Natural killer cell (primary cell): ENCODE measurements around the gene RANBP17. TPM values are rescaled to one million over a fixed set of nuclear protein-coding genes. Genes with fewer than 3 reads are reported as not detected.

Experiments used
- ATAC-seq, 3 donors: fragments of 150-1000 bp in 2 of 3; fragments of 200-7000 bp in 1 of 3; cut with Tn5 transposase; 1 replicate in 1 of 3; 2 replicates in 2 of 3; pipeline ENCODE4 v1.10.0; 2021; ENCODE audit warnings: mild to moderate bottlenecking in 2 of 3, moderate library complexity in 2 of 3
- DNase-seq, 2 donors: peaks; one replicate each; pipeline versions ENCODE4 v3.0.0 to v3.0.0-alpha.2; 2013 to 2021; ENCODE audit warnings: mixed read lengths in 1 of 2
- H3K27ac ChIP-seq: one replicate; pipeline ENCODE4 v1.5.1; 2013; ENCODE audit warnings: mild to moderate bottlenecking, low read length
- H3K27me3 ChIP-seq: one replicate; pipeline ENCODE4 v1.6.1; 2013; ENCODE audit warnings: low read length; ENCODE audit not compliant: control insufficient read depth, insufficient read depth
- H3K36me3 ChIP-seq: one replicate; pipeline ENCODE4 v1.6.1; 2013; ENCODE audit warnings: low read length; ENCODE audit not compliant: control insufficient read depth, insufficient read depth
- H3K4me1 ChIP-seq: one replicate; pipeline ENCODE4 v1.6.1; 2013; ENCODE audit warnings: low read length; ENCODE audit not compliant: control insufficient read depth, insufficient read depth
- H3K4me3 ChIP-seq: one replicate; pipeline ENCODE4 v1.5.1; 2013; ENCODE audit warnings: low read length
- H3K9me3 ChIP-seq: one replicate; pipeline ENCODE4 v1.6.1; 2013; ENCODE audit warnings: low read length; ENCODE audit not compliant: control insufficient read depth, insufficient read depth
- H3K27ac Mint-ChIP-seq, 2 donors: one replicate each; pipeline ENCODE4 v1.8.0; 2022; ENCODE audit warnings: mild to moderate bottlenecking in 2 of 2, mixed read lengths in 2 of 2, moderate library complexity in 1 of 2
- H3K27me3 Mint-ChIP-seq, 2 donors: one replicate each; pipeline ENCODE4 v1.8.0; 2022; ENCODE audit warnings: low read depth in 2 of 2, mixed read lengths in 2 of 2
- H3K36me3 Mint-ChIP-seq: one replicate; pipeline ENCODE4 v1.8.0; 2022; ENCODE audit warnings: mixed read lengths
- H3K4me1 Mint-ChIP-seq, 2 donors: one replicate each; pipeline ENCODE4 v1.8.0; 2022; ENCODE audit warnings: mixed read lengths in 2 of 2
- H3K4me3 Mint-ChIP-seq: one replicate; pipeline ENCODE4 v1.8.0; 2022; ENCODE audit warnings: mild to moderate bottlenecking, moderate library complexity, mixed read lengths
- H3K9me3 Mint-ChIP-seq, 2 donors: one replicate each; pipeline ENCODE4 v1.8.0; 2022; ENCODE audit warnings: mixed read lengths in 2 of 2
- WGBS: methylation state at CpG from one replicate; pipeline ENCODE4 v1.1.7; 2013; ENCODE audit warnings: missing lambda C conversion rate; ENCODE audit not compliant: insufficient coverage; 5-methylcytosine and 5-hydroxymethylcytosine counted together
- intact Hi-C: fragments of 100-400 bp; cut with micrococcal nuclease; formaldehyde crosslinking; loops from one replicate; pipeline ENCODE4 v1.14.2; 2022
- total RNA-seq, 4 donors: library from RNA; stranded (reverse); fragments of 120-200 nt in 1 of 4; gene quantifications; one replicate each; pipeline versions ENCODE4 v1.2.3 to v1.2.4, GENCODE V29; 2013 to 2022
- TF ChIP-seq, protein P1 (sequence below): fragments of 200-600 bp; IDR thresholded peaks from one replicate; pipeline ENCODE4 v1.8.0; 2022; ENCODE audit warnings: antibody characterized with exemption

The RANBP17 gene
- total RNA-seq, 3 donors from 2014 or later (not counting 1 experiment from before 2014, with no cell fraction given) = 11.2 to 15.0 (median 12.6) TPM

DNA sequence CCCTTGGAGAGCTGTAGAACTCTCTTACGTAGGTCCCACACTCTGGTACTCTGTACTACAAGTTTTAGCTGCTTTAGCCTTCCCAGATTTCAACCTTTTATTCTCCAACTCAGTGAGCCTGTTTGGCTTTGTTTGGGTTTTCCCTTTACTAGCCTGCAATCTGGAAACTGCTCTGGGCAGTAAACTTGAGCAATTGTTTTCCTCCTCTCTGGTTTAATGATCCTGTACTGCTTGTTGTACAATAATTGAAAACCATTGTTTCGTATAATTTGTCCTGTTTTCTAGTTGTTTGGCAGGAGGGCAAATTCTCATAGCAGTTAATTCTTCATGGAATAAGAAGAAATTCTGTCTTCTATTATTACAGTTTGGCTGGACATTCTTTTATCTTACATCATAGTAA is 384.4 kb downstream of the RANBP17 start:
- H3K4me1 Mint-ChIP-seq = no peaks in the 10 kb centered on the region
- Histone ChIP-seq H3K4me1 (no peaks in the 10 kb centered on the region), H3K36me3 (no peaks in the 10 kb centered on the region), H3K9me3 (peaks cover 7% of the 10 kb centered on the region), H3K4me3 (no peak overlapping the region), H3K27me3 (no peaks in the 10 kb centered on the region), H3K27ac (no peak overlapping the region)
- H3K27ac Mint-ChIP-seq = no peak overlapping the region
- no peak for ATAC-seq
- DNase-seq = no peak
- WGBS = 94% methylated on average over 1 of the region's 2 CpGs
- intact Hi-C loops = no loop called here
- peaks cover 6 to 11% of the 10 kb centered on the region in 2 donors for H3K9me3 Mint-ChIP-seq
- H3K36me3 Mint-ChIP-seq = peaks cover 22% of the 10 kb centered on the region
- TF ChIP-seq, protein P1, sequence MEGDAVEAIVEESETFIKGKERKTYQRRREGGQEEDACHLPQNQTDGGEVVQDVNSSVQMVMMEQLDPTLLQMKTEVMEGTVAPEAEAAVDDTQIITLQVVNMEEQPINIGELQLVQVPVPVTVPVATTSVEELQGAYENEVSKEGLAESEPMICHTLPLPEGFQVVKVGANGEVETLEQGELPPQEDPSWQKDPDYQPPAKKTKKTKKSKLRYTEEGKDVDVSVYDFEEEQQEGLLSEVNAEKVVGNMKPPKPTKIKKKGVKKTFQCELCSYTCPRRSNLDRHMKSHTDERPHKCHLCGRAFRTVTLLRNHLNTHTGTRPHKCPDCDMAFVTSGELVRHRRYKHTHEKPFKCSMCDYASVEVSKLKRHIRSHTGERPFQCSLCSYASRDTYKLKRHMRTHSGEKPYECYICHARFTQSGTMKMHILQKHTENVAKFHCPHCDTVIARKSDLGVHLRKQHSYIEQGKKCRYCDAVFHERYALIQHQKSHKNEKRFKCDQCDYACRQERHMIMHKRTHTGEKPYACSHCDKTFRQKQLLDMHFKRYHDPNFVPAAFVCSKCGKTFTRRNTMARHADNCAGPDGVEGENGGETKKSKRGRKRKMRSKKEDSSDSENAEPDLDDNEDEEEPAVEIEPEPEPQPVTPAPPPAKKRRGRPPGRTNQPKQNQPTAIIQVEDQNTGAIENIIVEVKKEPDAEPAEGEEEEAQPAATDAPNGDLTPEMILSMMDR = no peak
- peaks cover 2 to 5% of the 10 kb centered on the region in 2 donors for H3K27me3 Mint-ChIP-seq
- no peak overlapping the region for H3K4me3 Mint-ChIP-seq

DNA sequence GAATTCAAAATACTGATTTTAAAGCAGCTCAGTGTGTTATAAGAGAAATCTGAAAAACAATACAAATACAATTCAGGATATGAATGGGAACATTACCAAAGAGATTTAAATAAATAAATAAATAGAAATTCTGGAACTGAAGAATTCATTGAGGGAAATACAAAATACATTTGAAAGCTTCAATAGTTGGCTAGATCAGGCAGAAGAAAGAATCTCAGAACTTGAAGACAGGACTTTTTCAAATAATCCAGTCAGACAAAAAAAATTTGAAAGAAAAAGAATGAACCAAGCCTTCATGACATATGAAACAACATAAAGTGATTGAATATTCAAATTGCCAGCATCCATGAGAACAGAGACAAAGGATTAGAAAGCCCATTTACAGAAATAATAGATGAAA is 387.6 kb downstream of the RANBP17 start:
- no peak overlapping the region for H3K27ac ChIP-seq
- Mint-ChIP-seq H3K4me3 (no peak overlapping the region), H3K4me1 (no peaks in the 10 kb centered on the region), H3K9me3 (peaks cover 6 to 11% of the 10 kb centered on the region in 2 donors), H3K27me3 (peaks cover 4 to 5% of the 10 kb centered on the region in 2 donors), H3K36me3 (peaks cover 22% of the 10 kb centered on the region), H3K27ac (no peak overlapping the region)
- H3K27me3 ChIP-seq = no peaks in the 10 kb centered on the region
- H3K4me1 ChIP-seq = no peaks in the 10 kb centered on the region
- peaks cover 7% of the 10 kb centered on the region for H3K9me3 ChIP-seq
- H3K36me3 ChIP-seq = no peaks in the 10 kb centered on the region
- TF ChIP-seq, protein P1 = no peak
- DNase-seq = no peak
- ATAC-seq = no peak
- H3K4me3 ChIP-seq = no peak overlapping the region
- intact Hi-C loops = no loop called here

DNA sequence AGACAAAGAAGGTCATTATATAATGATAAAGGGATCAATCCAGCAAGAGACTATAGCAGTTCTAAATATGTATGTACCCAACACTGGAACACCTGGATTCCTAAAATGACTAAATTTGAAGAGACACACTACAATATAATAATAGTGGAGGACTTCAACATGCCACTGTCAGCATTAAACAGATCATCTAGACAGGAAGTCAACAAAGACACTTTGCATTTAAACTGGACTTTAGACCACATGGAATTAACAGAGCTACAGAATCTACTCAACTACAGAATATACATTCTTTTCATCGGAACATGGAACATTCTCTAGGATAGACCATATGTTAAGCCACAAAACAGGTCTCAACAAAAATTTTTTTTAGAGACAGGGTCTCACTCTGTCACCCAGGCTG is 388.9 kb downstream of the RANBP17 start:
- ATAC-seq (no peak), DNase-seq (no peak)
- Histone ChIP-seq H3K4me3 (no peak overlapping the region), H3K27me3 (no peaks in the 10 kb centered on the region), H3K27ac (no peak overlapping the region), H3K9me3 (peaks cover 7% of the 10 kb centered on the region), H3K4me1 (no peaks in the 10 kb centered on the region), H3K36me3 (no peaks in the 10 kb centered on the region)
- Mint-ChIP-seq H3K9me3 (peaks cover 6 to 11% of the 10 kb centered on the region in 2 donors), H3K4me3 (no peak overlapping the region), H3K4me1 (no peaks in the 10 kb centered on the region), H3K27ac (no peak overlapping the region), H3K27me3 (peaks cover 5 to 8% of the 10 kb centered on the region in 2 donors), H3K36me3 (peaks cover 22% of the 10 kb centered on the region)
- WGBS = 92% methylated on average over 1 of the region's 1 CpG
- TF ChIP-seq, protein P1 = no peak
- intact Hi-C loops = no loop called here

DNA sequence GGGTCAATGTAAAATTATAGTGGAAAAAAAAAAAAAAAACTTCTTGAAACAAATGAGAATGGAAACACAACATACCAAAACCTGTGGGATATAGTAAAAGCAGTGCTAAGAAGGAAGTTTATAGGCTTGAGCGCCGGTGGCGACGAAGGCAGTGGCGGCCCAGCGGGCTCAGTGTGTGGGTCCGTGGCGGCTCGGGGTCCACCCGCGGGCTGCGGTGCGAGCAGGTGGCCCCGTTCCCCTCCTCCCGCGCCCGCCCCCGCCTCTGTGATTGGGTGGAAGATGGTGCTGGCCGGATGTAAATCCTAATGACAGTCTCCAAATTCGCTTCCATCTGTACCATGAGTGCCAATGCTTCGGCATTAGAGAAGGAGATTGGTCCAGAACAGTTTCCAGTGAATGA is 389.7 kb downstream of the RANBP17 start:
- TF ChIP-seq, protein P1 = no peak
- no peak overlapping the region for H3K27ac ChIP-seq
- no peaks in the 10 kb centered on the region for H3K36me3 ChIP-seq
- DNase-seq = no peak
- Mint-ChIP-seq H3K27ac (no peak overlapping the region), H3K4me1 (no peaks in the 10 kb centered on the region), H3K9me3 (peaks cover 6 to 11% of the 10 kb centered on the region in 2 donors), H3K36me3 (peaks cover 22% of the 10 kb centered on the region), H3K4me3 (no peak overlapping the region), H3K27me3 (peaks cover 5 to 8% of the 10 kb centered on the region in 2 donors)
- 96% methylated on average over 21 of the region's 21 CpGs for WGBS
- intact Hi-C loops = no loop called here
- H3K27me3 ChIP-seq = no peaks in the 10 kb centered on the region
- no peak for ATAC-seq
- H3K4me3 ChIP-seq = no peak overlapping the region
- no peaks in the 10 kb centered on the region for H3K4me1 ChIP-seq
- peaks cover 7% of the 10 kb centered on the region for H3K9me3 ChIP-seq
